ENCODE measurements around the gene MVK. TPM values are rescaled to one million over a fixed set of nuclear protein-coding genes. Genes with fewer than 3 reads are reported as not detected.

Gene MVK
- total and polyA plus RNA-seq, 2 experiments from 2014 or later, result 18.3 to 34.3 TPM

- no peaks in the 10 kb centered on the region for H3K27me3 ChIP-seq
- H3K4me1 ChIP-seq (ENCODE audit: insufficient read depth), result peaks cover 12% of the 10 kb centered on the region
- H3K4me3 ChIP-seq, result no peak overlapping the region
- H3K36me3 ChIP-seq (replicated peaks; ENCODE audit: insufficient read depth, low read depth), result no peaks in the 10 kb centered on the region
- no peaks in the 10 kb centered on the region for H3K79me2 ChIP-seq
- H3K9me2 ChIP-seq (replicated peaks; ENCODE audit: insufficient read depth), result no peaks in the 10 kb centered on the region
- DNase-seq (ENCODE audit: low spot score), result no peak
- no peaks in the 10 kb centered on the region for H3K9me3 ChIP-seq (ENCODE audit: low read depth)
- no peak overlapping the region for H2AFZ ChIP-seq
- 65% methylated on average over 3 of the region's 3 CpGs for WGBS (ENCODE audit: low lambda C conversion rate, missing lambda C conversion rate)
- TF ChIP-seq CTCF (IDR thresholded peaks at IDR 0.05; ENCODE audit: poor library complexity) (no peak), EZH2 (IDR thresholded peaks at IDR 0.05; ENCODE audit: borderline replicate concordance) (no peak), EZH2phosphoT487 (IDR thresholded peaks at IDR 0.05; ENCODE audit: low read depth, severe bottlenecking, unreplicated experiment) (no peak)
- H3K4me2 ChIP-seq, result no peak overlapping the region
- no peak overlapping the region for H3K27ac ChIP-seq
- H4K20me1 ChIP-seq (ENCODE audit: insufficient read depth, poor library complexity, severe bottlenecking), result no peaks in the 10 kb centered on the region
These were observed 30.6 kb downstream of the MVK start for GRCh38 chr12:109604132-109604585.

- no peak for DNase-seq (ENCODE audit: low spot score)
- Histone ChIP-seq H3K4me1 (ENCODE audit: insufficient read depth) (peaks cover 12% of the 10 kb centered on the region), H3K9me2 (replicated peaks; ENCODE audit: insufficient read depth) (no peaks in the 10 kb centered on the region), H3K4me2 (no peak overlapping the region), H3K79me2 (no peaks in the 10 kb centered on the region), H3K4me3 (no peak overlapping the region), H3K27me3 (no peaks in the 10 kb centered on the region), H3K36me3 (replicated peaks; ENCODE audit: insufficient read depth, low read depth) (no peaks in the 10 kb centered on the region), H3K9me3 (ENCODE audit: low read depth) (no peaks in the 10 kb centered on the region), H4K20me1 (ENCODE audit: insufficient read depth, poor library complexity, severe bottlenecking) (no peaks in the 10 kb centered on the region), H2AFZ (no peak overlapping the region), H3K27ac (no peak overlapping the region)
- WGBS (ENCODE audit: low lambda C conversion rate, missing lambda C conversion rate), result 93% methylated on average over 5 of the region's 5 CpGs
- no peak for TF ChIP-seq CTCF (IDR thresholded peaks at IDR 0.05; ENCODE audit: poor library complexity)
- TF ChIP-seq EZH2phosphoT487 (IDR thresholded peaks at IDR 0.05; ENCODE audit: low read depth, severe bottlenecking, unreplicated experiment), result no peak
- no peak for TF ChIP-seq EZH2 (IDR thresholded peaks at IDR 0.05; ENCODE audit: borderline replicate concordance)
These were observed 31.4 kb downstream of the MVK start for GRCh38 chr12:109605016-109605415.

GRCh38 chr12:109605599-109606228, 32.1 kb downstream of the MVK start:
- 85% methylated on average over 13 of the region's 13 CpGs for WGBS (ENCODE audit: low lambda C conversion rate, missing lambda C conversion rate)
- no peak overlapping the region for H3K27ac ChIP-seq
- DNase-seq (ENCODE audit: low spot score), result no peak
- H3K4me1 ChIP-seq (ENCODE audit: insufficient read depth), result peaks cover 12% of the 10 kb centered on the region
- no peaks in the 10 kb centered on the region for H3K27me3 ChIP-seq
- no peak overlapping the region for H2AFZ ChIP-seq
- TF ChIP-seq EZH2 (IDR thresholded peaks at IDR 0.05; ENCODE audit: borderline replicate concordance), result no peak
- no peak for TF ChIP-seq EZH2phosphoT487 (IDR thresholded peaks at IDR 0.05; ENCODE audit: low read depth, severe bottlenecking, unreplicated experiment)
- no peak for TF ChIP-seq CTCF (IDR thresholded peaks at IDR 0.05; ENCODE audit: poor library complexity)
- no peaks in the 10 kb centered on the region for H3K79me2 ChIP-seq
- H3K4me3 ChIP-seq, result no peak overlapping the region
- no peaks in the 10 kb centered on the region for H3K9me3 ChIP-seq (ENCODE audit: low read depth)
- no peaks in the 10 kb centered on the region for H3K36me3 ChIP-seq (replicated peaks; ENCODE audit: insufficient read depth, low read depth)
- no peak overlapping the region for H3K4me2 ChIP-seq
- H4K20me1 ChIP-seq (ENCODE audit: insufficient read depth, poor library complexity, severe bottlenecking), result no peaks in the 10 kb centered on the region
- H3K9me2 ChIP-seq (replicated peaks; ENCODE audit: insufficient read depth), result no peaks in the 10 kb centered on the region
